ENCODE data around the gene SLIT1.
"Not testable (repeated sequence)": the region's sequence is repeated elsewhere in the genome, so short reads cannot be mapped to it uniquely, and the experiment has no call there.

The SLIT1 gene

GRCh38 chr10:97034958-97035769 lies 150.6 kb downstream of the SLIT1 start:
- H3K4me1 ChIP-seq (ENCODE audit: control insufficient read depth, insufficient read depth, low read length, poor library complexity, severe bottlenecking), result no peaks in the 10 kb centered on the region
- H3K9me3 ChIP-seq (ENCODE audit: control insufficient read depth, low read length), result no peaks in the 10 kb centered on the region
- no peaks in the 10 kb centered on the region for H3K27me3 ChIP-seq (replicated peaks; ENCODE audit: control insufficient read depth, insufficient read depth, low read length, poor library complexity, severe bottlenecking)
- H3K4me3 ChIP-seq (ENCODE audit: insufficient read depth, low read depth, low read length, poor library complexity, severe bottlenecking), result no peak overlapping the region
- no peak overlapping the region for H3K27ac ChIP-seq (ENCODE audit: insufficient read depth, low read length, poor library complexity, severe bottlenecking)
- DNase-seq, result no peak
- H3K36me3 ChIP-seq (ENCODE audit: control insufficient read depth, insufficient read depth, low read length), result no peaks in the 10 kb centered on the region

- no peak overlapping the region for H3K27ac ChIP-seq (ENCODE audit: insufficient read depth, low read length, poor library complexity, severe bottlenecking)
- H3K36me3 ChIP-seq (ENCODE audit: control insufficient read depth, insufficient read depth, low read length), result no peaks in the 10 kb centered on the region
- DNase-seq, result no peak
- no peak overlapping the region for H3K4me3 ChIP-seq (ENCODE audit: insufficient read depth, low read depth, low read length, poor library complexity, severe bottlenecking)
- no peaks in the 10 kb centered on the region for H3K4me1 ChIP-seq (ENCODE audit: control insufficient read depth, insufficient read depth, low read length, poor library complexity, severe bottlenecking)
- no peaks in the 10 kb centered on the region for H3K9me3 ChIP-seq (ENCODE audit: control insufficient read depth, low read length)
- no peaks in the 10 kb centered on the region for H3K27me3 ChIP-seq (replicated peaks; ENCODE audit: control insufficient read depth, insufficient read depth, low read length, poor library complexity, severe bottlenecking)
Observed at GRCh38 chr10:97034301-97034700, 151.5 kb downstream of the SLIT1 start.

GRCh38 chr10:97033841-97034240 lies 151.9 kb downstream of the SLIT1 start:
- not testable (repeated sequence) for H3K27me3 ChIP-seq (replicated peaks; ENCODE audit: control insufficient read depth, insufficient read depth, low read length, poor library complexity, severe bottlenecking); H3K36me3 ChIP-seq (ENCODE audit: control insufficient read depth, insufficient read depth, low read length); DNase-seq; H3K4me3 ChIP-seq (ENCODE audit: insufficient read depth, low read depth, low read length, poor library complexity, severe bottlenecking); H3K27ac ChIP-seq (ENCODE audit: insufficient read depth, low read length, poor library complexity, severe bottlenecking); H3K4me1 ChIP-seq (ENCODE audit: control insufficient read depth, insufficient read depth, low read length, poor library complexity, severe bottlenecking); H3K9me3 ChIP-seq (ENCODE audit: control insufficient read depth, low read length)

- Histone ChIP-seq H3K27ac (ENCODE audit: insufficient read depth, low read length, poor library complexity, severe bottlenecking) (no peak overlapping the region), H3K36me3 (ENCODE audit: control insufficient read depth, insufficient read depth, low read length) (no peaks in the 10 kb centered on the region), H3K4me3 (ENCODE audit: insufficient read depth, low read depth, low read length, poor library complexity, severe bottlenecking) (no peak overlapping the region), H3K4me1 (ENCODE audit: control insufficient read depth, insufficient read depth, low read length, poor library complexity, severe bottlenecking) (no peaks in the 10 kb centered on the region), H3K27me3 (replicated peaks; ENCODE audit: control insufficient read depth, insufficient read depth, low read length, poor library complexity, severe bottlenecking) (no peaks in the 10 kb centered on the region), H3K9me3 (ENCODE audit: control insufficient read depth, low read length) (no peaks in the 10 kb centered on the region)
- no peak for DNase-seq
Observed at GRCh38 chr10:97032624-97033023, 153.1 kb downstream of the SLIT1 start.

- no peaks in the 10 kb centered on the region for H3K9me3 ChIP-seq (ENCODE audit: control insufficient read depth, low read length)
- DNase-seq, result no peak
- no peaks in the 10 kb centered on the region for H3K27me3 ChIP-seq (replicated peaks; ENCODE audit: control insufficient read depth, insufficient read depth, low read length, poor library complexity, severe bottlenecking)
- no peak overlapping the region for H3K4me3 ChIP-seq (ENCODE audit: insufficient read depth, low read depth, low read length, poor library complexity, severe bottlenecking)
- no peak overlapping the region for H3K27ac ChIP-seq (ENCODE audit: insufficient read depth, low read length, poor library complexity, severe bottlenecking)
- H3K36me3 ChIP-seq (ENCODE audit: control insufficient read depth, insufficient read depth, low read length), result no peaks in the 10 kb centered on the region
- H3K4me1 ChIP-seq (ENCODE audit: control insufficient read depth, insufficient read depth, low read length, poor library complexity, severe bottlenecking), result no peaks in the 10 kb centered on the region
Observed at GRCh38 chr10:97031459-97031858, 154.3 kb downstream of the SLIT1 start.

- no peaks in the 10 kb centered on the region for H3K4me1 ChIP-seq (ENCODE audit: control insufficient read depth, insufficient read depth, low read length, poor library complexity, severe bottlenecking)
- no peak for DNase-seq
- H3K4me3 ChIP-seq (ENCODE audit: insufficient read depth, low read depth, low read length, poor library complexity, severe bottlenecking), result no peak overlapping the region
- H3K27ac ChIP-seq (ENCODE audit: insufficient read depth, low read length, poor library complexity, severe bottlenecking), result no peak overlapping the region
- no peaks in the 10 kb centered on the region for H3K9me3 ChIP-seq (ENCODE audit: control insufficient read depth, low read length)
- no peaks in the 10 kb centered on the region for H3K27me3 ChIP-seq (replicated peaks; ENCODE audit: control insufficient read depth, insufficient read depth, low read length, poor library complexity, severe bottlenecking)
- H3K36me3 ChIP-seq (ENCODE audit: control insufficient read depth, insufficient read depth, low read length), result no peaks in the 10 kb centered on the region
Observed at GRCh38 chr10:97030894-97031293, 154.9 kb downstream of the SLIT1 start.

GRCh38 chr10:97029271-97029670 lies 156.5 kb downstream of the SLIT1 start:
- H3K27ac ChIP-seq (ENCODE audit: insufficient read depth, low read length, poor library complexity, severe bottlenecking), result no peak overlapping the region
- H3K4me3 ChIP-seq (ENCODE audit: insufficient read depth, low read depth, low read length, poor library complexity, severe bottlenecking), result no peak overlapping the region
- DNase-seq, result no peak
- no peaks in the 10 kb centered on the region for H3K27me3 ChIP-seq (replicated peaks; ENCODE audit: control insufficient read depth, insufficient read depth, low read length, poor library complexity, severe bottlenecking)
- H3K9me3 ChIP-seq (ENCODE audit: control insufficient read depth, low read length), result no peaks in the 10 kb centered on the region
- H3K4me1 ChIP-seq (ENCODE audit: control insufficient read depth, insufficient read depth, low read length, poor library complexity, severe bottlenecking), result no peaks in the 10 kb centered on the region
- no peaks in the 10 kb centered on the region for H3K36me3 ChIP-seq (ENCODE audit: control insufficient read depth, insufficient read depth, low read length)

- H3K27me3 ChIP-seq (replicated peaks; ENCODE audit: control insufficient read depth, insufficient read depth, low read length, poor library complexity, severe bottlenecking), result no peaks in the 10 kb centered on the region
Observed at GRCh38 chr10:97028832-97029178, 157.0 kb downstream of the SLIT1 start.

GRCh38 chr10:97028126-97028831 lies 157.5 kb downstream of the SLIT1 start:
- no peaks in the 10 kb centered on the region for H3K9me3 ChIP-seq (ENCODE audit: control insufficient read depth, low read length)
- H3K4me1 ChIP-seq (ENCODE audit: control insufficient read depth, insufficient read depth, low read length, poor library complexity, severe bottlenecking), result no peaks in the 10 kb centered on the region
- no peaks in the 10 kb centered on the region for H3K27me3 ChIP-seq (replicated peaks; ENCODE audit: control insufficient read depth, insufficient read depth, low read length, poor library complexity, severe bottlenecking)
- DNase-seq, result no peak
- H3K27ac ChIP-seq (ENCODE audit: insufficient read depth, low read length, poor library complexity, severe bottlenecking), result no peak overlapping the region
- no peaks in the 10 kb centered on the region for H3K36me3 ChIP-seq (ENCODE audit: control insufficient read depth, insufficient read depth, low read length)
- H3K4me3 ChIP-seq (ENCODE audit: insufficient read depth, low read depth, low read length, poor library complexity, severe bottlenecking), result no peak overlapping the region

More at GRCh38 chr10:97028832-97029178, 157.0 kb downstream of the SLIT1 start:
- DNase-seq, result no peak
- Histone ChIP-seq H3K4me3 (ENCODE audit: insufficient read depth, low read depth, low read length, poor library complexity, severe bottlenecking) (no peak overlapping the region), H3K4me1 (ENCODE audit: control insufficient read depth, insufficient read depth, low read length, poor library complexity, severe bottlenecking) (no peaks in the 10 kb centered on the region), H3K9me3 (ENCODE audit: control insufficient read depth, low read length) (no peaks in the 10 kb centered on the region), H3K36me3 (ENCODE audit: control insufficient read depth, insufficient read depth, low read length) (no peaks in the 10 kb centered on the region), H3K27ac (ENCODE audit: insufficient read depth, low read length, poor library complexity, severe bottlenecking) (no peak overlapping the region)

- Histone ChIP-seq H3K36me3 (ENCODE audit: control insufficient read depth, insufficient read depth, low read length) (no peaks in the 10 kb centered on the region), H3K27ac (ENCODE audit: insufficient read depth, low read length, poor library complexity, severe bottlenecking) (no peak overlapping the region), H3K9me3 (ENCODE audit: control insufficient read depth, low read length) (no peaks in the 10 kb centered on the region), H3K27me3 (replicated peaks; ENCODE audit: control insufficient read depth, insufficient read depth, low read length, poor library complexity, severe bottlenecking) (no peaks in the 10 kb centered on the region), H3K4me1 (ENCODE audit: control insufficient read depth, insufficient read depth, low read length, poor library complexity, severe bottlenecking) (no peaks in the 10 kb centered on the region), H3K4me3 (ENCODE audit: insufficient read depth, low read depth, low read length, poor library complexity, severe bottlenecking) (no peak overlapping the region)
- DNase-seq, result peak in 2 of 3 donors; percentile 2 to 18
Observed at GRCh38 chr10:97025613-97026242, 160.0 kb downstream of the SLIT1 start.

All from effector memory CD4-positive, alpha-beta T cell (primary cell).